Mucosa of gallbladder (tissue), 1 donor: Measurements from ENCODE around the gene SPOCK1. TPM values are rescaled to one million over a fixed set of nuclear protein-coding genes. Genes with fewer than 3 reads are reported as not detected.

ENCODE experiments used
- DNase-seq: peaks from one replicate; pipeline ENCODE4 v3.0.0-alpha.2; 2020; ENCODE audit warnings: low spot score
- total RNA-seq: library from RNA; stranded (reverse); gene quantifications from one replicate; pipeline ENCODE4 v1.2.1, GENCODE V29; 2021
- donor health status: DM: no; HTN: no; CAD: no.

SPOCK1 gene
- total RNA-seq, 1 donor from 2014 or later, result 13.6 TPM

DNA sequence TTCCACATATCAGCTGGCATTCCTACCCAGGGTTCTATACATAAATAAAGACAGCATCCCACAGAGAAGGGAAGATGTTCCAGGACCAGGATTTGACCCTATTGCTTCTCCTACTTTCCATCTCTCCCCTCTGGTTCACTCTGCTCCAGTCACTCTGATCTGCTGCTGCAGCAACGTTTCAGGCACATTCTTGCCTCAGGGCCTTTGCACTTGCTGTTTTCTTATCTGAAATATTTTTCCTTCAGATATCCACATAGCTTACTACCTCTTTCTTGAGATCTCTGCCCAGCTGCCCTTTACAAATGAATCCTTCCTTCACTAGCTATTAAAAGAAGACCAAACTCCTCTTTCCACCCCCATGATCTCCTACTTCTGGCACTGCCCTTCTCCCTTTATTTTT, 204.5 kb downstream of the SPOCK1 start:
- no peak for DNase-seq

DNA sequence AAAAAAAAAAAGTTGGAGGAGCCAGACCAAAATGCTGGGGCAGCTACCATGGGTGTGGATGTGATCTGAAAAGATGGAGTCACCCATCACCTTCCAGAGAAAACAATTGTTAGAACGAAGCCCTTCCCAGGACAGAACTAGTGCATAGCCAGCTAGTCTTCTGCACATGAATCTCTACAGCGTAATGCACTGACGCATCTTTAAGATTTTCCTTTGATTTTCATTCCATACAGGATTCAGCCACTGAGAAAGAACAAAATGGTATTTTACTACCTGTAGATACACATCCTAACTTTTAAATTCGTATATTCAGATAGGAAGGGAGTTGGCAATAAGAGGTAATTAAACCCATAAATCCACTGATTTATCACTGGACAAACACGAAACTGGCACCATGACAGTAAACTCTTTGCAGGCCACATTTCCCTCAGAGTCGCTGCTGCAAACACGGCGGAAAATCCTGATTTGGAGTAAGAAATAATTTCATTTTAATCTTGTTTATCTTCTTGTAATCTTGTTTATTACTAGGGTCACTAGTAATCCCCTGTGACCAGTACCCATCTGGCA, 206.6 kb downstream of the SPOCK1 start:
- no peak for DNase-seq

DNA sequence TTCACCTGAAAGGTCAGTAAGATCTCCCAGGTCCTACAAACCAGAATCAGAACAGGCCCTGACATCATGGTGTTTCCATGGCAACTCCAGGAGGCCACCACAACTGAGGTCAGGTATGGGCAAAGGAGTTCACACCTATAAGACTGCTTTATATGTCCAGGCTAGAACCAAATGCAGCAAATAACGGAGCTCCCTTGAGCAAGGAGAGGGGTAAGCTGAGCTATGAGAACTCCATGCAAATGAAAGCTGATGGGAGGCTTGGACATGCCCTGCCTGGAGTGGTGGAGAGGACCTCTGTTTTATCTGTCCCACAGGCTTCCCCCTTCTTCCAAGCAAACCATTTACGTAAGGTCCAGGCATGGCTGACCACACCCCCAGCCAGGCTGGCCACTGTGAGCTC, 207.7 kb downstream of the SPOCK1 start:
- no peak for DNase-seq

DNA sequence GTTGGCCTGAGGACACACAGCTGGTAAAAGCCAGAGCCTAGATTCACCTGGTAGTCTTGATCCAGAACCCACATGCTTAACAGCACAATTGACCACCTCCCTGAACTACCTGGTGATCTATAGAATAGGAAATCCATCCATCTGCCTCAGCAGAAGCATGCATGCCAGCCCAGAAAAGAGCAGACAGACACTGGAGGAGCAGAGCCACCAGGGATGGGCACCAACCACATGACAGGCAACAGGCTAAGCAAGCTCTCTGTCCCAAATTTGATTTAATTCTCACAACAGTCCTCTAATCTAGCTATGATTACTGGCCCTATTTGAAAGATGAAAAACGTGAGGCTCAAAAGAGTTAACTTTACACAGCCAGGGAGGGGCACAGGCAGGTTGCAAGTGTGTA, 208.1 kb downstream of the SPOCK1 start:
- DNase-seq, result no peak

DNA sequence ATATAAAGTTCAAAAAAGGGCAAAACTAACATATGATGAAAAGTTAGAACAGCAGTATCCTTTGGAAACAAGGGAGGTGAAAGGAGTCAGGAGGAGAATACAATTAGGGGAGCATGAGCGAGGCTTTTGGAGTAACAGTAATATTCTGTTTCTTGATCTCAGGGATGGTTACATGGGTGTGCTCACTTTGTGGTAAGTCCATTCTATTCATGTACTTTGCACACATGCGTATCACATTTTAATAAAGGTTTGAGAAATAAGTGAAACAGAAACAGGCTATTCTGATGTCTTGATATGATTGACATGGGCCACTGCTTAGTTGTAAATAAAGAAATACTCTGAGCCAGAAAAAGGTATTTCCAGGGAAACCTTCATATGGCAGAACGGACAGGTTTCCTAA, 208.8 kb downstream of the SPOCK1 start:
- no peak for DNase-seq

DNA sequence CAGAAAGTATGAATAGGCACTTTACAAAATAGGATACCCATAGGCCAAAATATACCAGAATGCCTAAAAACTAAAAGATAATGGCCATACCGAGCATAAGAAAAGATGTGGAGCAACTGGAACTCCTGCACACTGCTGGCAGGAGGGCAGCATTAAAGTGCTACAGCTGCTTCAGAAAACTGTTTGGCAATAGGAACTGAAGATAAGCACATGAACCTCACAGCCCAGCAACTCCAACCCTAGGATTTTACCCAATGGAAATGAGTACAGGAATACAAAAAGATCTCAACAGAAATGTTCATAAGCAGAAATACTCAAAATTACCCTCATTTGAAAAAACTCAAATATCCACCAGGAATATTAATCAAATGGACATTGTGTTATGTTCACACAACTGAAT, 209.3 kb downstream of the SPOCK1 start:
- DNase-seq, result no peak

- DNase-seq, result no peak
Measured at GRCh38 chr5:137287569-137287968, 211.6 kb downstream of the SPOCK1 start.

- no peak for DNase-seq
Measured at GRCh38 chr5:137286025-137286610, 213.0 kb downstream of the SPOCK1 start.

GRCh38 chr5:137283801-137284200, 215.3 kb downstream of the SPOCK1 start:
- DNase-seq, result no peak

GRCh38 chr5:137282216-137282615, 216.9 kb downstream of the SPOCK1 start:
- DNase-seq, result no peak

DNA sequence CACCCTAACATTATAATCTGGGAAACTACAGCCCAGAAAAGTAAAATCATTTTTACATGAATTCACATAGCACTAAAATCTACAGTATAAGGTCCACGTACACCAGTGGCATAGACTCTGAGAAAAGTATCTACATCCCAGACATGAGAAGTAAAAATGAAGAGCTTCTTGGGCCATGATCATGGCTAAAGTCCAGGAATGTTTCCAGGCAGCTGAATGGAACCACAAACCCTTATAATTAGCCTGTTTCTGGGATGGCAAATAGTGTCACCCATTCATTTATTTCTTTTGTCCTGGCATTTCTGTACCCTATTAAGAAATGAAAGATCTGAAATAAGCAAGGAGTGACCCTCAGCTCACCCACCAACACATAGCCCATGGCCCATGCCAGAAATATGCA, 217.9 kb downstream of the SPOCK1 start:
- no peak for DNase-seq

DNA sequence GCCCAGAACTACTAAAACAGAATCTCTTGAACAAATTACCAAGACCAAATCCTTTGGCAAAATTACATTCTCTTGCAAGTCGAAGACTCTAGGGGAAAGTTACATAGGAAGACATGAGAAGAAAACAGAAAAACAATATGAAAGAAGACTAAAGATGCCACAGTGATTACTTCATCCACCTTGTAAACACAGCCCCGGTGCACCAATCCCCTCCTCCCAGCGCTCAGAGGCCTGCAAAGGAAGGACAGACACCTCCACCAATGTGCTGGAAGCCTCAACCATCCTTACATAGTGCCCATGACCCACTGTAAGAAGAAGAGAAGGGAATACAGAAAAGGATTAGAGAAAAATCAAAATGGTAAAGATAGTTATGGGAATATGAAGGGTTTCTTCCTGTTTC, 218.5 kb downstream of the SPOCK1 start:
- DNase-seq, result no peak

DNA sequence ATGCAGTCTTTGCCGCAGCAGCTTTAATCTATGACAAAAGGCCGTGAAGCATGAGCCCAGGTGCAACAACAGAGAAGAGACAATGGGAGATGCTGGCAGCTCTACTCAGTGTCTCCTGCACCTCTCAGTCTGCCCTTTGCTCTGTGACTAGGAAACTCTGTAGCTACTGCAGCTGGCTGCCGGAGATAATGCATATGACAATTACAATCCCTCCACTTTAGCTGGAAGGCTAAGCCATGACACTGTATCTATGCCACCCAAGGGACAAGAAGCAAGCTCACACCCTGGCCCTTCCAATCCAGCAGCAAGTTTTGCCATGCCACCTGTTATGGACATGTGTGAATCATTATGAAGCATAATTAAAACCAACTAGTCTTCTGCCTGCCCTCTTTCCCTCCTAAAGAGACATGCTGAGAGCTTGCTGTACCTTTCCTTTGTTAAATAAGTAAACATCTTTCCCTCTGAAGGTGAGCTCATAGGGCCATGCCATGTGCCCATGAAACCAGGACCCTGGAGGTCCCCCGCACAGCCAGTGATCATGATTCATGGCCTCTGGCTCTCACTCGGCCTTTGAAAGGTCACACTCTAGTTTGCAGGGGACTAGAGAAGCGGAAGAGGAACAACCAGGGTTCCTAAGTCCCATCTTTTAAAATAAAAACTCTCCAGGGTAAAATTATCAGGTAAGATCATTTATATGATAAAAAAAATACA, 219.4 kb downstream of the SPOCK1 start:
- no peak for DNase-seq

GRCh38 chr5:137278476-137278875, 220.7 kb downstream of the SPOCK1 start:
- DNase-seq, result no peak

- DNase-seq, result no peak
Measured at GRCh38 chr5:137275083-137275482, 224.0 kb downstream of the SPOCK1 start.

GRCh38 chr5:137273511-137273910, 225.6 kb downstream of the SPOCK1 start:
- DNase-seq, result no peak

DNA sequence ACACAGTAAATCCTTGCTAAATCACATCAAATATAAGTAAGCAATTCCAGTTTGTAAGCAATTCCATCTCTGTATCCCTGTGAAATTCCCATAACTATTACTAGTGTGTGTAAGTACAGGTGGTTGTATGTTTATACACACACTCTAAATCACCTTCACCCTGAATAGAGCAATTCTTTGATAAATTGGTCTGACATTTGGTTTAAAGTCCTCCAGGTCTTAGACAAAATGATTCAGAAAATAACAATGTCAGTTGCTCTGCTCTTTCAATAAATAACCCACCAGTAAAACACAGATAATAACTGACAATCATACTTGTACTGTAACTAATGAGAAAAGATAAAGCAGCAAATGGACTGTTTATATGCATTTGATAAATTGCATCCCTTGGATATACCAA, 226.3 kb downstream of the SPOCK1 start:
- DNase-seq, result no peak

GRCh38 chr5:137269946-137270345, 229.2 kb downstream of the SPOCK1 start:
- no peak for DNase-seq

GRCh38 chr5:137269274-137269673, 229.9 kb downstream of the SPOCK1 start:
- no peak for DNase-seq

- no peak for DNase-seq
Measured at GRCh38 chr5:137268646-137269045, 230.5 kb downstream of the SPOCK1 start.

- DNase-seq, result no peak
Measured at GRCh38 chr5:137266186-137266585, 232.9 kb downstream of the SPOCK1 start.

- no peak for DNase-seq
Measured at GRCh38 chr5:137265457-137265856, 233.7 kb downstream of the SPOCK1 start.

GRCh38 chr5:137264573-137264972, 234.6 kb downstream of the SPOCK1 start:
- no peak for DNase-seq

GRCh38 chr5:137264041-137264440, 235.1 kb downstream of the SPOCK1 start:
- DNase-seq, result no peak
